OCI-LY7 (cell line): ENCODE data around the gene LYRM9. TPM values are rescaled to one million over a fixed set of nuclear protein-coding genes. Genes with fewer than 3 reads are reported as not detected.
"Not testable (repeated sequence)": the region's sequence is repeated elsewhere in the genome, so short reads cannot be mapped to it uniquely, and the experiment has no call there.

Source experiments
- BruUV-seq: library from RNA; stranded (reverse); fragments of 400-500 nt; replicated peaks from 2 replicates; lab custom pipeline; 2021; lab: Mats Ljungman, UMichigan
- CTCF ChIA-PET: fragments of 300-600 bp; sonication (Branson Sonifier 250); formaldehyde crosslinking; loops from one replicate; lab custom pipeline; 2022; ENCODE audit warnings: antibody characterized with exemption; ENCODE audit not compliant: unreplicated experiment; lab: Charles Lee
- POLR2A ChIA-PET: fragments of 300-600 bp; sonication (Branson Sonifier 250); formaldehyde crosslinking; loops from one replicate; lab custom pipeline; 2022; ENCODE audit warnings: antibody characterized with exemption; lab: Charles Lee
- DNase-seq: peaks from one replicate; pipeline ENCODE4 v3.0.0-alpha.2; 2015; ENCODE audit warnings: low spot score
- H2AFZ ChIP-seq: fragments of 200-600 bp; sonication (generic), shearing (Covaris generic); 2 replicates; pipeline ENCODE4 v1.6.1; 2014; ENCODE audit warnings: mild to moderate bottlenecking, antibody characterized with exemption, low read length, moderate library complexity
- H3K27ac ChIP-seq: fragments of 200-600 bp; sonication (generic); 2 replicates; pipeline ENCODE4 v1.5.1; 2014; ENCODE audit warnings: mixed run types, low read depth, mild to moderate bottlenecking, moderate library complexity, low read length, inconsistent platforms; ENCODE audit not compliant: poor library complexity, severe bottlenecking
- H3K36me3 ChIP-seq: fragments of 200-600 bp; sonication (generic); 2 replicates; pipeline ENCODE4 v1.6.1; 2014; ENCODE audit warnings: mild to moderate bottlenecking, antibody characterized with exemption, low read length, moderate library complexity, mixed read lengths; ENCODE audit not compliant: insufficient read depth
- H3K4me1 ChIP-seq: fragments of 200-600 bp; sonication (generic); 2 replicates; pipeline ENCODE4 v1.5.1; 2014; ENCODE audit warnings: mild to moderate bottlenecking, low read length; ENCODE audit not compliant: insufficient read depth, poor library complexity, severe bottlenecking
- H3K4me2 ChIP-seq: fragments of 200-600 bp; sonication (generic); 2 replicates; pipeline ENCODE4 v1.6.1; 2014; ENCODE audit warnings: mild to moderate bottlenecking, low read length
- H3K4me3 ChIP-seq: fragments of 200-600 bp; sonication (generic); 2 replicates; pipeline ENCODE4 v1.5.1; 2014; ENCODE audit warnings: mild to moderate bottlenecking, low read depth, low read length; ENCODE audit not compliant: poor library complexity, severe bottlenecking
- H3K79me2 ChIP-seq: fragments of 200-600 bp; sonication (generic); 2 replicates; pipeline ENCODE4 v1.6.1; 2016; ENCODE audit warnings: low read depth, mild to moderate bottlenecking, low read length, moderate library complexity, mixed read lengths; ENCODE audit not compliant: insufficient read depth
- H3K9me2 ChIP-seq: fragments of 200-600 bp; sonication (generic); 2 replicates; pipeline ENCODE4 v1.6.1; 2016; ENCODE audit warnings: mild to moderate bottlenecking, low read length, mixed read lengths; ENCODE audit not compliant: insufficient read depth
- H3K9me3 ChIP-seq: fragments of 200-600 bp; sonication (generic); 2 replicates; pipeline ENCODE4 v1.6.1; 2014; ENCODE audit warnings: mild to moderate bottlenecking, mixed run types, low read length, mixed read lengths
- H4K20me1 ChIP-seq: fragments of 200-600 bp; sonication (generic); 2 replicates; pipeline ENCODE4 v1.6.1; 2014; ENCODE audit warnings: mild to moderate bottlenecking, antibody characterized with exemption, low read length, moderate library complexity, mixed read lengths; ENCODE audit not compliant: insufficient read depth
- EZH2phosphoT487 ChIP-seq: fragments of 200-600 bp; sonication (generic); IDR thresholded peaks from 2 replicates; pipeline ENCODE4 v1.6.1; 2018; ENCODE audit warnings: low read depth, borderline replicate concordance, mild to moderate bottlenecking, mixed run types, antibody characterized with exemption, low read length, moderate library complexity, mixed read lengths
- intact Hi-C: fragments of 100-400 bp; cut with micrococcal nuclease; formaldehyde crosslinking; loops from one replicate; pipeline ENCODE4 v1.10.0; 2022; ENCODE audit not compliant: unreplicated experiment
- total RNA-seq, 2 experiments: library from RNA; depleted of rRNA in 1 of 2; stranded (reverse); fragments of >200 nt in 1 of 2; shearing (Covaris generic) in 1 of 2; gene quantifications; 2 replicates each; pipeline ENCODE4 v1.2.3, GENCODE V29; 2014 to 2022
- TF ChIP-seq, protein P1 (sequence below): fragments of 200-600 bp; sonication (generic); conservative IDR thresholded peaks from 2 replicates; pipeline ENCODE4 v1.5.1; 2014; ENCODE audit warnings: mild to moderate bottlenecking, antibody characterized with exemption, low read length, moderate library complexity, mixed read lengths

LYRM9 gene
- total RNA-seq, 2 experiments from 2014 or later, result 0.35 to 1.4 TPM

DNA sequence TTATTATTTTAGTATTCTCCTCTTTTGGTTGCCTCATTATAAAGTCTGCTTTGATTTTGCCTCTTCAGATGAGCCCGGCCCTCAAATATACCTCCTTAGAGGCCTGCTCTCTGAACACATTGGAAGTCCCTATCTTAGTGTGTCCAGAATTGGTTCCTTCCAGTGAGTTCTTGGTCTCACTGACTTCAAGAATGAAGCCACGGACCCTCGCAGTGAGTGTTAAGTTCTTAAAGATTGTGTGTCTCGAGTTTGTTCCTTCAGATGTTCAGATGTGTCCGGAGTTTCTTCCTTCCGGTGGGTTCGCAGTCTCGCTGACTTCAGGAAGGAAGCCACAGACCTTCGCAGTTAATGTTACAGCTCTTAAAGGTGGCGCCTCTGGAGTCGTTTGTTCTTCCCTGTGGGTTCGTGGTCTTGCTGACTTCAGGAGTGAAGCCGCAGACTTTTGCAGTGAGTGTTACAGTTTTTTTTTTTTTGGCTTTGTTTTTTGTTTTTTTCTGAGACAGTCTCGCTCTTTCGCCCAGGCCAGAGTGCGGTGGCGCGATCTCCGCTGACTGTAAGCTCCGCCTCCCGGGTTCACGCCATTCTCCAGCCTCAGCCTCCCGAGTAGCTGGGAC, 47.0 kb downstream of the LYRM9 start:
- Histone ChIP-seq H3K4me3 (no peak overlapping the region), H3K36me3 (no peaks in the 10 kb centered on the region), H3K9me3 (no peaks in the 10 kb centered on the region), H3K27ac (no peak overlapping the region), H3K4me1 (no peaks in the 10 kb centered on the region), H3K4me2 (no peak overlapping the region), H4K20me1 (no peaks in the 10 kb centered on the region), H3K79me2 (no peaks in the 10 kb centered on the region), H3K9me2 (no peaks in the 10 kb centered on the region), H2AFZ (no peak overlapping the region)
- CTCF ChIA-PET, result no interaction called here
- DNase-seq, result no peak
- no TSS peak for BruUV-seq
- intact Hi-C loops, result no loop called here
- POLR2A ChIA-PET, result interaction anchor here (0.6 kb wide), 1 partner anchor 173 kb away, joined by 3 read pairs; no protein-coding TSS in a partner anchor
- TF ChIP-seq, protein P1, sequence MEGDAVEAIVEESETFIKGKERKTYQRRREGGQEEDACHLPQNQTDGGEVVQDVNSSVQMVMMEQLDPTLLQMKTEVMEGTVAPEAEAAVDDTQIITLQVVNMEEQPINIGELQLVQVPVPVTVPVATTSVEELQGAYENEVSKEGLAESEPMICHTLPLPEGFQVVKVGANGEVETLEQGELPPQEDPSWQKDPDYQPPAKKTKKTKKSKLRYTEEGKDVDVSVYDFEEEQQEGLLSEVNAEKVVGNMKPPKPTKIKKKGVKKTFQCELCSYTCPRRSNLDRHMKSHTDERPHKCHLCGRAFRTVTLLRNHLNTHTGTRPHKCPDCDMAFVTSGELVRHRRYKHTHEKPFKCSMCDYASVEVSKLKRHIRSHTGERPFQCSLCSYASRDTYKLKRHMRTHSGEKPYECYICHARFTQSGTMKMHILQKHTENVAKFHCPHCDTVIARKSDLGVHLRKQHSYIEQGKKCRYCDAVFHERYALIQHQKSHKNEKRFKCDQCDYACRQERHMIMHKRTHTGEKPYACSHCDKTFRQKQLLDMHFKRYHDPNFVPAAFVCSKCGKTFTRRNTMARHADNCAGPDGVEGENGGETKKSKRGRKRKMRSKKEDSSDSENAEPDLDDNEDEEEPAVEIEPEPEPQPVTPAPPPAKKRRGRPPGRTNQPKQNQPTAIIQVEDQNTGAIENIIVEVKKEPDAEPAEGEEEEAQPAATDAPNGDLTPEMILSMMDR, result no peak
- TF ChIP-seq EZH2phosphoT487, result no peak

DNA sequence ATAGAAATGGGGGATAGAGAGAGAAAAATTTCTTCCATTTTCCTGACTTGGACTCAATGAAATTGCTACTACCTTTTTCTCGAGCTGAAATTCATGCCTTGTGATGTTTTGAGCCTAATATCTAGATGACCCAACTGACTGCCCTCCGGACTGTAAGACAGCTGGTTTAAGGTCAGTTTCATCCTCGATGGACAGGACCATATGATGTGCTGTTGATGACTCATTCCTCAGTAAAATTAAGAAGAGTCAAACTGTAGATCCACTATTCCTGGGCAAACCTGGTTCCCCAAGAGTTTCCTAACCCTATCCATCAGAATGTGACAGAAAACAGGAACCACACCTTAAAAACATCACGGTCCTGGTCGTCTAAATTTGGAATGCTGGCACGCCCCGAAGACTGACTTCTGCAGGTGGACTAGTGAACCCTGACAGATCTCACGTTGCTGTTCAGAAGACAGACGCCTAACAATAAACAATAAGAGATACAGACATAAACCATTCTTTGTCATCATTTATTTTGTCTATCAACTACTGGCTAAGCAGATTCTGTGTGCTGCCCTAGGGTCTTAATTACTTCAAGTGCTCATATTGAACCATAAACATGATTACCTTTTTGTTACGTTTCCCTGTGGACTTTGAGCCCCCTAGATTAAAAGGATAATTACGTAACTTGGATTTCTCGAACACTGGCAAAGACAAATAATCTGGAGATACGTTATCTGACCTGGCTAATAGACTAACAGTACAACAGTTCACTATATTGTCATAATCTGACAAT, 47.7 kb downstream of the LYRM9 start:
- H3K9me2 ChIP-seq, result no peaks in the 10 kb centered on the region
- H3K27ac ChIP-seq, result no peak overlapping the region
- no TSS peak for BruUV-seq
- ChIA-PET POLR2A (no interaction called here), CTCF (no interaction called here)
- H4K20me1 ChIP-seq, result no peaks in the 10 kb centered on the region
- H3K9me3 ChIP-seq, result no peaks in the 10 kb centered on the region
- no peaks in the 10 kb centered on the region for H3K4me1 ChIP-seq
- no peak for DNase-seq
- no peak overlapping the region for H2AFZ ChIP-seq
- H3K4me2 ChIP-seq, result no peak overlapping the region
- no peaks in the 10 kb centered on the region for H3K79me2 ChIP-seq
- intact Hi-C loops, result no loop called here
- H3K4me3 ChIP-seq, result no peak overlapping the region
- TF ChIP-seq EZH2phosphoT487, result no peak
- TF ChIP-seq, protein P1, result no peak
- no peaks in the 10 kb centered on the region for H3K36me3 ChIP-seq

DNA sequence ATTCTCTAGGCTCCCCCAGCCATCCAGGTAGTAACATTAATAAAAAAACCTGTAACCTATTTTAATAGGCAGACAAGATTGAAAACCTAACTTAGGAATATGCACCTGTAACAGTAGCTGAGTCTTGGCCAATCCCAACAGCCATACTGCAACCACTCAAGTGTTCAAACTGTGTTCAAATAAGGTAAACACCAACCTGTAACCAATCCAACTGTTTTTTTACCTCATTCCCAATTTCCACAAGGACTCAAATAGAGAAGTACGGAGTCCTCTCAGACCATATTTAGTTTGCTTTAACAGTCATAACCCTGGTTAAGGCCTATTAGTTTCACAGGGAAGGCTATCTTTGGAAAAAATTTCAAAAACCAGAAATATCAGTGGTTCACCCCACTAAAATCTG, 52.5 kb downstream of the LYRM9 start:
- intact Hi-C loops, result no loop called here
- H3K27ac ChIP-seq, result no peak overlapping the region
- no peaks in the 10 kb centered on the region for H3K4me1 ChIP-seq
- no peaks in the 10 kb centered on the region for H3K9me3 ChIP-seq
- DNase-seq, result no peak
- no peak for TF ChIP-seq EZH2phosphoT487
- TF ChIP-seq, protein P1, result no peak
- POLR2A ChIA-PET, result no interaction called here
- no peaks in the 10 kb centered on the region for H3K79me2 ChIP-seq
- H4K20me1 ChIP-seq, result no peaks in the 10 kb centered on the region
- H2AFZ ChIP-seq, result no peak overlapping the region
- CTCF ChIA-PET, result no interaction called here
- H3K36me3 ChIP-seq, result no peaks in the 10 kb centered on the region
- no peak overlapping the region for H3K4me3 ChIP-seq
- no peak overlapping the region for H3K4me2 ChIP-seq
- no TSS peak for BruUV-seq
- no peaks in the 10 kb centered on the region for H3K9me2 ChIP-seq

DNA sequence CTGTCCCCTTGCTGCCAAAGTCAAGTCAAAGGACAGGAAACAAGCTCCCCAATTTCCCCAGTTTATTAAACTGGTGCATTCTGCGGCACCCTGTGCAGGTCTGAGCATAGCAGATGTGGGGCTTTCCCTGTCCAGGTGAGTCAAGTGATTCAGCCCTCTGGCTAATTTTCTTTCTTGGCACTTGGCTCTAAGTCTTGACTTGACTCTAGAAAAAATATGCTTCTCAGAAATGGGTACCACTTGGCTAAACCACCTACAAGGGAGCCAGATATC, 52.8 kb downstream of the LYRM9 start:
- H3K36me3 ChIP-seq, H3K9me2 ChIP-seq, H3K27ac ChIP-seq, intact Hi-C loops, H4K20me1 ChIP-seq, H2AFZ ChIP-seq, H3K4me1 ChIP-seq, CTCF ChIA-PET, H3K79me2 ChIP-seq, BruUV-seq, H3K4me3 ChIP-seq, DNase-seq, H3K4me2 ChIP-seq, H3K9me3 ChIP-seq, POLR2A ChIA-PET: not testable (repeated sequence)
